Keratinocyte (primary cell): Measurements from ENCODE around the gene RAD51. TPM values are rescaled to one million over a fixed set of nuclear protein-coding genes. Genes with fewer than 3 reads are reported as not detected.

Experiments
- DNase-seq: peaks from one replicate; pipeline ENCODE4 v3.0.0-alpha.2; 2011; ENCODE audit warnings: low read depth, missing footprints, low spot score
- FAIRE-seq: peaks from 2 replicates; lab custom pipeline; 2011; peaks lifted over from hg19 to GRCh38; lab: Jason Lieb, UNC
- H2AFZ ChIP-seq: 2 replicates; pipeline ENCODE4 v1.6.0; 2012; ENCODE audit warnings: low read length, control low read depth, inconsistent platforms; ENCODE audit not compliant: control insufficient read depth
- H3K27ac ChIP-seq: 2 replicates; pipeline ENCODE4 v1.5.1; 2011; ENCODE audit warnings: low read length; ENCODE audit not compliant: control insufficient read depth, insufficient read depth
- H3K27me3 ChIP-seq: 3 replicates; pipeline ENCODE4 v1.6.0; 2011; ENCODE audit warnings: low read length; ENCODE audit not compliant: control insufficient read depth, insufficient read depth; ENCODE audit errors: extremely low read depth
- H3K36me3 ChIP-seq, 2 experiments: 2 replicates in 1 of 2; 3 replicates in 1 of 2; pipeline ENCODE4 v1.5.1; 2011; ENCODE audit warnings: low read length in 2 of 2, mild to moderate bottlenecking in 1 of 2; ENCODE audit not compliant: control insufficient read depth in 2 of 2, insufficient read depth in 2 of 2; ENCODE audit errors: extremely low read depth in 1 of 2
- H3K4me1 ChIP-seq: 3 replicates; pipeline ENCODE4 v1.5.1; 2011; ENCODE audit warnings: low read length; ENCODE audit not compliant: control insufficient read depth, insufficient read depth; ENCODE audit errors: extremely low read depth
- H3K4me2 ChIP-seq: 3 replicates; pipeline ENCODE4 v1.6.0; 2011; ENCODE audit warnings: low read depth, low read length; ENCODE audit not compliant: control insufficient read depth, insufficient read depth; ENCODE audit errors: extremely low read depth
- H3K4me3 ChIP-seq, 3 experiments: fragments of 200-600 bp in 1 of 3; sonication (generic) in 1 of 3; 2 replicates in 2 of 3; 3 replicates in 1 of 3; pipeline ENCODE4 v1.5.1; 2011 to 2016; ENCODE audit warnings: low read length in 3 of 3, mild to moderate bottlenecking in 3 of 3, control low read depth in 2 of 3, inconsistent platforms in 1 of 3, low read depth in 1 of 3, mixed read lengths in 1 of 3, mixed run types in 1 of 3, moderate library complexity in 1 of 3; ENCODE audit not compliant: control insufficient read depth in 2 of 3, insufficient read depth in 2 of 3; ENCODE audit errors: extremely low read depth in 1 of 3
- H3K79me2 ChIP-seq: 2 replicates; pipeline ENCODE4 v1.6.0; 2012; ENCODE audit warnings: low read length; ENCODE audit not compliant: control insufficient read depth, insufficient read depth
- H3K9ac ChIP-seq: 3 replicates; pipeline ENCODE4 v1.6.0; 2011; ENCODE audit warnings: low read length; ENCODE audit not compliant: control insufficient read depth, insufficient read depth; ENCODE audit errors: extremely low read depth
- H3K9me1 ChIP-seq: 3 replicates; pipeline ENCODE4 v1.6.0; 2011; ENCODE audit warnings: low read length; ENCODE audit not compliant: control insufficient read depth, insufficient read depth; ENCODE audit errors: extremely low read depth
- H3K9me3 ChIP-seq: 2 replicates; pipeline ENCODE4 v1.5.1; 2012; ENCODE audit warnings: low read depth, low read length; ENCODE audit not compliant: control insufficient read depth
- H4K20me1 ChIP-seq: 3 replicates; pipeline ENCODE4 v1.6.0; 2011; ENCODE audit warnings: low read length; ENCODE audit not compliant: control insufficient read depth, insufficient read depth; ENCODE audit errors: extremely low read depth
- EZH2 ChIP-seq: IDR thresholded peaks from one replicate; pipeline ENCODE4 v1.6.1; 2012; ENCODE audit warnings: inconsistent platforms, mild to moderate bottlenecking, low read length, moderate library complexity
- dilution Hi-C: fragments of 300-500 bp; cut with MboI; formaldehyde crosslinking; loops from one replicate; pipeline ENCODE4 v1.7.0; 2020; ENCODE audit warnings: low sequenced_read_pairs; ENCODE audit not compliant: extremely low pct_ligation_motif_present
- polyA plus RNA-seq, 5 experiments: library from polyadenylated mRNA; depleted of rRNA in 3 of 5; stranded (reverse) in 3 of 5; stranded (forward) in 1 of 5; unstranded in 1 of 5; fragments of >200 nt; gene quantifications; 1 replicate in 1 of 5; 2 replicates in 3 of 5; 3 replicates in 1 of 5; pipeline versions ENCODE4 v1.2.1 to v1.2.3, GENCODE V29; 2011 to 2012; ENCODE audit warnings: missing spikeins in 2 of 5, low read depth in 1 of 5, low replicate concordance in 1 of 5
- TF ChIP-seq, protein P1 (sequence below), 3 experiments: IDR thresholded peaks in 1 of 3; conservative IDR thresholded peaks in 1 of 3; optimal IDR thresholded peaks in 1 of 3; 2 replicates in 2 of 3; 3 replicates in 1 of 3; pipeline versions ENCODE3 to v1.5.1; 2011; ENCODE audit warnings: low read length in 3 of 3, mild to moderate bottlenecking in 3 of 3, moderate library complexity in 2 of 3, control low read depth in 1 of 3, inconsistent platforms in 1 of 3; ENCODE audit not compliant: insufficient read depth in 2 of 3; ENCODE audit errors: extremely low read depth in 1 of 3

The RAD51 gene
- polyA plus RNA-seq, 1 donor (not counting 4 experiments of a cell fraction or from before 2014, with no cell fraction given): 6.9 TPM

DNA sequence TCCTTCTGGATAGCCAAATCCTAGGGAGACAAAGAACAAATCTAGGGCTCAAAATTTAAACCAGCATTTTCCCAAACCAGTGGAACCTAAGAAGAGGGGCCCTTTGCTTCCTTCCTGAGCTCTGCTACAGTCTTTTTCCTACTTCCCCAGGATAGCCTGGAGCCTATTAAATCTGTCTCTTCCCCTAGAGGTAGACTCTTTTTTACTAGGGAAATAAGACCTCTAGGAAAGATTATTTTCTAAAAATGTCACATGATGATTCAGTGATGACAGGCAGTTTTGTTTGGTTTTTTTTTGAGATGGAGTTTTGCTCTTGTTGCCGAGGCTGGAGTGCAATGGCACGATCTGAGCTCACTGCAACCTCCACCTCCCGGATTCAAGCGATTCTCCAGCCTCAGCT, 41.6 kb downstream of the RAD51 start:
- dilution Hi-C loops: no loop called here
- Histone ChIP-seq H3K4me2 (no peak overlapping the region), H3K36me3 (peaks cover 22 to 24% of the 10 kb centered on the region in 2 experiments)

DNA sequence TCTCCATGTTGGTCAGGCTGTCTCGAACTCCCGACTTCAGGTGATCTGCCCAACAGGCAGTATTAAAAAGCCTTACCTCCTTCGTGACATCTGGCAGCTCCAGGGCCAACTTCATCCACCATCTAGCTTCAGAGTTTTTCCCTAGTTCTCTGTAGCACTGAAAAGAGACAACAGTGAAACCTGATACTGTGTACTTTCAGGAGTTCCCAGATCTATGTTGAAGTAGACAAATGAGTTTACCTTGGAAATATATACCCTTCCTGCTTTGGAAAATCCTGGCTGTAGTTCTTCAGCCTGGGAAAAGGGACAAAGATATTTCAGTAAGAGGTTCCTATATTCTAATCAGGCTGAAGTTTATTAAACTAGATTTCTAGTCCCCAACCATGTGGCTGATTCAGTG, 42.1 kb downstream of the RAD51 start:
- Histone ChIP-seq H3K27ac (no peak overlapping the region), H3K9me3 (no peaks in the 10 kb centered on the region), H3K9me1 (no peaks in the 10 kb centered on the region), H3K4me1 (no peaks in the 10 kb centered on the region), H3K4me2 (no peak overlapping the region), H3K9ac (no peak overlapping the region), H3K36me3 (peaks cover 21 to 22% of the 10 kb centered on the region in 2 experiments), H3K27me3 (no peaks in the 10 kb centered on the region), H4K20me1 (no peaks in the 10 kb centered on the region), H3K4me3 (no peak overlapping the region), H3K79me2 (no peaks in the 10 kb centered on the region), H2AFZ (no peak overlapping the region)
- dilution Hi-C loops: no loop called here
- FAIRE-seq (no peak), DNase-seq (no peak)
- TF ChIP-seq EZH2: no peak
- TF ChIP-seq, protein P1, sequence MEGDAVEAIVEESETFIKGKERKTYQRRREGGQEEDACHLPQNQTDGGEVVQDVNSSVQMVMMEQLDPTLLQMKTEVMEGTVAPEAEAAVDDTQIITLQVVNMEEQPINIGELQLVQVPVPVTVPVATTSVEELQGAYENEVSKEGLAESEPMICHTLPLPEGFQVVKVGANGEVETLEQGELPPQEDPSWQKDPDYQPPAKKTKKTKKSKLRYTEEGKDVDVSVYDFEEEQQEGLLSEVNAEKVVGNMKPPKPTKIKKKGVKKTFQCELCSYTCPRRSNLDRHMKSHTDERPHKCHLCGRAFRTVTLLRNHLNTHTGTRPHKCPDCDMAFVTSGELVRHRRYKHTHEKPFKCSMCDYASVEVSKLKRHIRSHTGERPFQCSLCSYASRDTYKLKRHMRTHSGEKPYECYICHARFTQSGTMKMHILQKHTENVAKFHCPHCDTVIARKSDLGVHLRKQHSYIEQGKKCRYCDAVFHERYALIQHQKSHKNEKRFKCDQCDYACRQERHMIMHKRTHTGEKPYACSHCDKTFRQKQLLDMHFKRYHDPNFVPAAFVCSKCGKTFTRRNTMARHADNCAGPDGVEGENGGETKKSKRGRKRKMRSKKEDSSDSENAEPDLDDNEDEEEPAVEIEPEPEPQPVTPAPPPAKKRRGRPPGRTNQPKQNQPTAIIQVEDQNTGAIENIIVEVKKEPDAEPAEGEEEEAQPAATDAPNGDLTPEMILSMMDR (optimal IDR thresholded peaks at IDR 0.05 in 1 of 3, IDR thresholded peaks at IDR 0.05 in 1 of 3, conservative IDR thresholded peaks at IDR 0.05 in 1 of 3; ENCODE audit: extremely low read depth in 1 of 3, insufficient read depth in 2 of 3, low read length in 3 of 3): no peak

More for the DNA sequence above, 41.6 kb downstream of the RAD51 start:
- no peak for DNase-seq
- Histone ChIP-seq H3K27me3 (no peaks in the 10 kb centered on the region), H3K9ac (no peak overlapping the region), H3K9me3 (no peaks in the 10 kb centered on the region), H3K79me2 (no peaks in the 10 kb centered on the region), H3K9me1 (no peaks in the 10 kb centered on the region), H3K4me1 (no peaks in the 10 kb centered on the region), H4K20me1 (no peaks in the 10 kb centered on the region), H3K4me3 (no peak overlapping the region), H3K27ac (no peak overlapping the region), H2AFZ (no peak overlapping the region)
- FAIRE-seq: no peak
- no peak for TF ChIP-seq EZH2
- TF ChIP-seq, protein P1 (optimal IDR thresholded peaks at IDR 0.05 in 1 of 3, IDR thresholded peaks at IDR 0.05 in 1 of 3, conservative IDR thresholded peaks at IDR 0.05 in 1 of 3; ENCODE audit: extremely low read depth in 1 of 3, insufficient read depth in 2 of 3, low read length in 3 of 3): no peak
